Natural killer cell (primary cell): ENCODE results near the gene ARPIN. TPM values are rescaled to one million over a fixed set of nuclear protein-coding genes. Genes with fewer than 3 reads are reported as not detected.
"Not testable (repeated sequence)": the region's sequence is repeated elsewhere in the genome, so short reads cannot be mapped to it uniquely, and the experiment has no call there.

ENCODE experiments used
- ATAC-seq, 3 donors: fragments of 150-1000 bp in 2 of 3; fragments of 200-7000 bp in 1 of 3; cut with Tn5 transposase; 1 replicate in 1 of 3; 2 replicates in 2 of 3; pipeline ENCODE4 v1.10.0; 2021; ENCODE audit warnings: mild to moderate bottlenecking in 2 of 3, moderate library complexity in 2 of 3
- DNase-seq, 2 donors: peaks; one replicate each; pipeline versions ENCODE4 v3.0.0 to v3.0.0-alpha.2; 2013 to 2021; ENCODE audit warnings: mixed read lengths in 1 of 2
- H3K27ac ChIP-seq: one replicate; pipeline ENCODE4 v1.5.1; 2013; ENCODE audit warnings: mild to moderate bottlenecking, low read length
- H3K27me3 ChIP-seq: one replicate; pipeline ENCODE4 v1.6.1; 2013; ENCODE audit warnings: low read length; ENCODE audit not compliant: control insufficient read depth, insufficient read depth
- H3K36me3 ChIP-seq: one replicate; pipeline ENCODE4 v1.6.1; 2013; ENCODE audit warnings: low read length; ENCODE audit not compliant: control insufficient read depth, insufficient read depth
- H3K4me1 ChIP-seq: one replicate; pipeline ENCODE4 v1.6.1; 2013; ENCODE audit warnings: low read length; ENCODE audit not compliant: control insufficient read depth, insufficient read depth
- H3K4me3 ChIP-seq: one replicate; pipeline ENCODE4 v1.5.1; 2013; ENCODE audit warnings: low read length
- H3K9me3 ChIP-seq: one replicate; pipeline ENCODE4 v1.6.1; 2013; ENCODE audit warnings: low read length; ENCODE audit not compliant: control insufficient read depth, insufficient read depth
- H3K27ac Mint-ChIP-seq, 2 donors: one replicate each; pipeline ENCODE4 v1.8.0; 2022; ENCODE audit warnings: mild to moderate bottlenecking in 2 of 2, mixed read lengths in 2 of 2, moderate library complexity in 1 of 2
- H3K27me3 Mint-ChIP-seq, 2 donors: one replicate each; pipeline ENCODE4 v1.8.0; 2022; ENCODE audit warnings: low read depth in 2 of 2, mixed read lengths in 2 of 2
- H3K36me3 Mint-ChIP-seq: one replicate; pipeline ENCODE4 v1.8.0; 2022; ENCODE audit warnings: mixed read lengths
- H3K4me1 Mint-ChIP-seq, 2 donors: one replicate each; pipeline ENCODE4 v1.8.0; 2022; ENCODE audit warnings: mixed read lengths in 2 of 2
- H3K4me3 Mint-ChIP-seq: one replicate; pipeline ENCODE4 v1.8.0; 2022; ENCODE audit warnings: mild to moderate bottlenecking, moderate library complexity, mixed read lengths
- H3K9me3 Mint-ChIP-seq, 2 donors: one replicate each; pipeline ENCODE4 v1.8.0; 2022; ENCODE audit warnings: mixed read lengths in 2 of 2
- CTCF ChIP-seq: fragments of 200-600 bp; IDR thresholded peaks from one replicate; pipeline ENCODE4 v1.8.0; 2022; ENCODE audit warnings: antibody characterized with exemption
- WGBS: methylation state at CpG from one replicate; pipeline ENCODE4 v1.1.7; 2013; ENCODE audit warnings: missing lambda C conversion rate; ENCODE audit not compliant: insufficient coverage; 5-methylcytosine and 5-hydroxymethylcytosine counted together
- intact Hi-C: fragments of 100-400 bp; cut with micrococcal nuclease; formaldehyde crosslinking; loops from one replicate; pipeline ENCODE4 v1.14.2; 2022
- total RNA-seq, 4 donors: library from RNA; stranded (reverse); fragments of 120-200 nt in 1 of 4; gene quantifications; one replicate each; pipeline versions ENCODE4 v1.2.3 to v1.2.4, GENCODE V29; 2013 to 2022

The ARPIN gene
- 1 to 10 TPM in 1 of 3 donors, under 1 TPM in 2; 0.23 to 5.5 (median 0.38) TPM for total RNA-seq
- 1.3 TPM for total RNA-seq (2013)

- no peaks in the 10 kb centered on the region for H3K36me3 Mint-ChIP-seq
- Histone ChIP-seq H3K4me1 (peaks cover 10% of the 10 kb centered on the region), H3K27ac (no peak within 1 kb of the TSS), H3K9me3 (no peaks in the 10 kb centered on the region), H3K27me3 (peaks cover 13% of the 10 kb centered on the region), H3K36me3 (no peaks in the 10 kb centered on the region), H3K4me3 (peak within 1 kb of the TSS; percentile 27)
- intact Hi-C loops, result loop anchor here (5.0 kb wide), 1 partner anchor 159 kb away; no protein-coding TSS in a partner anchor
- H3K27me3 Mint-ChIP-seq, result peaks cover 10 to 14% of the 10 kb centered on the region in 2 donors
- peaks cover 0 to 12% of the 10 kb centered on the region in 2 donors for H3K4me1 Mint-ChIP-seq
- H3K9me3 Mint-ChIP-seq, result no peaks in the 10 kb centered on the region
- 14% methylated on average over 56 of the region's 57 CpGs for WGBS
- peak within 1 kb of the TSS in 1 of 2 donors; percentile 84 for H3K27ac Mint-ChIP-seq
- peak within 1 kb of the TSS; percentile 70 for H3K4me3 Mint-ChIP-seq
- peak; percentile 55 to 81 (median 80) for ATAC-seq
- no peak for TF ChIP-seq CTCF
- peak in 1 of 2 donors; percentile 35 for DNase-seq
Observed at GRCh38 chr15:89912674-89913396, at the start of gene ARPIN. ARPIN (minus strand) TSS chr15:89912952; CDS start chr15:89912835, 117 bp downstream.

- Mint-ChIP-seq H3K4me3 (no peak overlapping the region), H3K9me3 (no peaks in the 10 kb centered on the region)
- H3K9me3 ChIP-seq, result no peaks in the 10 kb centered on the region
Observed at GRCh38 chr15:89958107-89958805, 45.5 kb upstream of the ARPIN start.

DNA sequence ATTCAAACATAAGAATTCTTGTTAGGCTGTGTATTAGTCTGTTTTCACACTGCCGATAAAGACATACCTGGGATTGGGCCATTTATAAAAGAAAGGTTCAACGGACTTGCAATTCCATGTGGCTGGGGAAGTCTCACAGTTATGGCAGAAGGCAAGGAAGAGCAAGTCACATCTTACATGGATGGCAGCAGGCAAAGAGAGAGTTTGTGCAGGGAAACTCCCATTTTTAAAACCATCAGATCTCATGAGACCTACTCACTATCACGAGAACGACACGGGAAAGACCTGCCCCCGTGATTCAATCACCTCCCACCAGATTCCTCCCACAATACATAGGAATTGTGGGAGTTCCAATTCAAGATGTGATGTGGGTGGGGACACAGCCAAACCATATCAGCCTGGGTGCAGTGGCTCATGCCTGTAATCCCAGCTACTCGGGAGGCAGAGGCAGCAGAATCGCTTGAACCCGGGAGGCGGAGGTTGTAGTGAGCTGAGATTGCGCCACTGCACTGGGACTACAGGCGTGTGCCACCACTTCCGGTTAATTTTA is 42.8 kb upstream of the ARPIN start:
- H3K36me3 ChIP-seq, H3K27me3 ChIP-seq, H3K9me3 ChIP-seq, intact Hi-C loops, H3K4me1 ChIP-seq, DNase-seq, H3K27me3 Mint-ChIP-seq, H3K9me3 Mint-ChIP-seq, H3K4me3 Mint-ChIP-seq, ATAC-seq, H3K4me3 ChIP-seq, H3K27ac Mint-ChIP-seq, H3K27ac ChIP-seq, H3K36me3 Mint-ChIP-seq, H3K4me1 Mint-ChIP-seq: not testable (repeated sequence)
- 96% methylated on average over 9 of the region's 13 CpGs for WGBS

More at GRCh38 chr15:89958107-89958805, 45.5 kb upstream of the ARPIN start:
- Mint-ChIP-seq H3K36me3 (no peaks in the 10 kb centered on the region), H3K27me3 (peaks cover 0 to 4% of the 10 kb centered on the region in 2 donors), H3K27ac (no peak overlapping the region), H3K4me1 (no peaks in the 10 kb centered on the region)
- no peak overlapping the region for H3K4me3 ChIP-seq
- 94% methylated on average over 18 of the region's 18 CpGs for WGBS
- no peak overlapping the region for H3K27ac ChIP-seq
- TF ChIP-seq CTCF, result no peak
- H3K4me1 ChIP-seq, result no peaks in the 10 kb centered on the region
- no peaks in the 10 kb centered on the region for H3K36me3 ChIP-seq
- DNase-seq (no peak), ATAC-seq (no peak)
- H3K27me3 ChIP-seq, result no peaks in the 10 kb centered on the region
- intact Hi-C loops, result no loop called here

- intact Hi-C loops, result no loop called here
- whole genome bisulfite sequencing, result 84% methylated on average over 2 of the region's 3 CpGs
- Histone ChIP-seq H3K4me1 (no peaks in the 10 kb centered on the region), H3K27me3 (no peaks in the 10 kb centered on the region), H3K4me3 (no peak overlapping the region), H3K27ac (no peak overlapping the region), H3K9me3 (no peaks in the 10 kb centered on the region), H3K36me3 (no peaks in the 10 kb centered on the region)
- Mint-ChIP-seq H3K36me3 (no peaks in the 10 kb centered on the region), H3K9me3 (no peaks in the 10 kb centered on the region), H3K27me3 (peaks cover 0 to 8% of the 10 kb centered on the region in 2 donors), H3K27ac (no peak overlapping the region), H3K4me3 (no peak overlapping the region), H3K4me1 (no peaks in the 10 kb centered on the region)
- TF ChIP-seq CTCF, result no peak
- no peak for ATAC-seq
- DNase-seq, result no peak
Observed at GRCh38 chr15:89954541-89954940, 41.8 kb upstream of the ARPIN start.
